Measurements from ENCODE around the gene ZFYVE27.
A peak's percentile ranks its signal among the peaks of the same experiment; 100 is the strongest.

ZFYVE27 gene

DNA sequence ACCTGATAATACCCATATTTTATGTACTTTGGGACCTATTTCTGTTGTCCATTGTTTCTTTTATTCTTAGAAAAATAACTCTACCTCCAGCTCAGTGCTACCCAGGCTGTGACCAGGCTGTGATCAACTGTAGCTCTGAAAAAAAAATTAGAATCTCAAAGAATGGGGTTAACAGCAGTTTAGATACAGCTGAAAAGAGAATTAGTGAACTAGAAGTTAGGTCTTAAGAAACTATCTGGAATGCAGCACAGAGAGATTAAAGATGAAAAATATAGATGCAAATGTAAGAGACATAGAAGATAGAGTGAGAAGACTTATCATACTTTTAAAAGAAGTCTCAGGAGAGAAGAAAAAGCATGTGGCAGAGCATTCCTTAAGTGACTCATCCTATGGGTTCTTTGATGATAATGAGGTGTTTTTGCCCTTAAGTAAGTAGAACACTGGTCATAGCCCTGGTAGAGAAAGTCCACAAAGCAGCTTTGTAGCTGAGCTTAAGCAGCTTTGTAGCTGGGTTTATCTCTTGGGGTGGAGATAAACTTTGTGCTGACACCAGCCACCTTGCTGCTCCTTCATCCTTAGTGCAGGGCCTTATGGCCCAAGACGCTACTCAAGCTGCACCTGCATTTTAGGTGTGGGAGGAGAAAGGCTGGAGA, 62.2 kb downstream of the ZFYVE27 start:
- DNase-seq, result no peak

- no peak for DNase-seq
These were observed 63.5 kb downstream of the ZFYVE27 start for GRCh38 chr10:97800474-97800873.

DNA sequence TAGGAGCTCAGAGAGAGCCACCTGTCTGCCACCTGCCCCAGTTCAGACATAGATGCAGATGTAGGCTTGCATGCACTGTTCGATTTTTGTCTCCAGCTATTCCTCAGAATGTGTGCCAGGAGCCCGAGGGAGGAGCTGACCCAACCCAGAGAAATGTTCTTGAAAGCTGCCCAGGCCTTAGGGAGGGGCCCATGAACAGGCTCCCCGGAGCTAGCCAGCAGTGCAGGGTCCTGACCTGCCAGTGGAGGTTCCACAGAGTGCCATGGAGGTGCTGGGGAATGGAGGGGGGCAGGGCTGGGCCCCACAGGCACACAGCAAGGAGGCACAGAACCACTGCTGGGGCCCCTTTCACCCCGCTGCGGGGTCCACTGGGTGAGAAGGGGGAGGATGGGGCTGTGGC, 64.5 kb downstream of the ZFYVE27 start:
- no peak for DNase-seq

GRCh38 chr10:97805096-97805884, 68.4 kb downstream of the ZFYVE27 start:
- peak; percentile 29 for DNase-seq

GRCh38 chr10:97805949-97806348, 69.0 kb downstream of the ZFYVE27 start:
- no peak for DNase-seq

- no peak for DNase-seq
These were observed 73.5 kb downstream of the ZFYVE27 start for GRCh38 chr10:97810446-97810845.

Data from right hindlimb (tissue), 1 donor.